ENCODE data around the gene TRIM66.
"Not testable (repeated sequence)": the region's sequence is repeated elsewhere in the genome, so short reads cannot be mapped to it uniquely, and the experiment has no call there.

Gene TRIM66

DNA sequence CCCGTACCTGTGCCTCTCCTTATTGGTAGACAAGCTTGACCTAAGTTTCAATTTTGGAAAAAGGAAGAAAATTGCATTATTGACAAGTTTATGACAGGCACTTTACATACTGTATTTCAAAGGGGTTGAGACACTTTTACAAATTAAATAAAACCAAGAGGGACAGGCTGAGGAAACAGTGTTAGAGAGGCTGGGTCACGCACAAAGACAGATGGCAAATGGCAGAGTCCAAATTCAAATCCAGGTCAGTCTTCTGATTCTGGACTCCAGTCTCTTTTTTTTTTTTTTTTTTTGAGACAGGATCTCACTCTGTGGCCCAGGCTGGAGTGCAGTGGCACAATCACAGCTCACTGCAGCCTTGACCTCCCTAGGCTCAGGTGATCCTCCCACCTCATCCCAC lies 10.1 kb downstream of the TRIM66 start:
- DNase-seq (ENCODE audit: extremely low read depth, low read depth), result no peak
- TF ChIP-seq, protein P1, sequence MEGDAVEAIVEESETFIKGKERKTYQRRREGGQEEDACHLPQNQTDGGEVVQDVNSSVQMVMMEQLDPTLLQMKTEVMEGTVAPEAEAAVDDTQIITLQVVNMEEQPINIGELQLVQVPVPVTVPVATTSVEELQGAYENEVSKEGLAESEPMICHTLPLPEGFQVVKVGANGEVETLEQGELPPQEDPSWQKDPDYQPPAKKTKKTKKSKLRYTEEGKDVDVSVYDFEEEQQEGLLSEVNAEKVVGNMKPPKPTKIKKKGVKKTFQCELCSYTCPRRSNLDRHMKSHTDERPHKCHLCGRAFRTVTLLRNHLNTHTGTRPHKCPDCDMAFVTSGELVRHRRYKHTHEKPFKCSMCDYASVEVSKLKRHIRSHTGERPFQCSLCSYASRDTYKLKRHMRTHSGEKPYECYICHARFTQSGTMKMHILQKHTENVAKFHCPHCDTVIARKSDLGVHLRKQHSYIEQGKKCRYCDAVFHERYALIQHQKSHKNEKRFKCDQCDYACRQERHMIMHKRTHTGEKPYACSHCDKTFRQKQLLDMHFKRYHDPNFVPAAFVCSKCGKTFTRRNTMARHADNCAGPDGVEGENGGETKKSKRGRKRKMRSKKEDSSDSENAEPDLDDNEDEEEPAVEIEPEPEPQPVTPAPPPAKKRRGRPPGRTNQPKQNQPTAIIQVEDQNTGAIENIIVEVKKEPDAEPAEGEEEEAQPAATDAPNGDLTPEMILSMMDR (IDR thresholded peaks at IDR 0.05; ENCODE audit: low read depth, low read length), result no peak

DNA sequence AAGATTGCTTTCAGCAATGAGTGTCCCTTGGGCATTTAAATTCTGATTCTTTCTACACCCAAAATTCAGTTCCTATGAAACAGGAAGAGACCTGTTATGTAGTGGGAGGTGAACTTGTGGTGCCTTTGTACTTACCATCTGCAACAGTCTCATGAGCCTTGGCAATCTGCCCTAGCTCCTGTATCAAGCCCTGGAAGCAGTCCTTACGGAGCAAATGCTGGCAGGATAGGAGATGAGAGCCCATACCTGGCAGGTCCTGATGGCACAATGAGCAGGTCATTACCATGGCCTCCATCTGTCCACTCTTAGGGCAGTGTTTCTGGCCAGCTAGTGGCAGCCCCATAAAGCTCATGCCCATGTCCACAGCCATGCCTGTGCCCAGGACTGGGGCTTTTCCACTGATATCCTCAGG lies 10.8 kb downstream of the TRIM66 start:
- TF ChIP-seq, protein P1 (IDR thresholded peaks at IDR 0.05; ENCODE audit: low read depth, low read length), result no peak
- DNase-seq (ENCODE audit: extremely low read depth, low read depth), result no peak

DNA sequence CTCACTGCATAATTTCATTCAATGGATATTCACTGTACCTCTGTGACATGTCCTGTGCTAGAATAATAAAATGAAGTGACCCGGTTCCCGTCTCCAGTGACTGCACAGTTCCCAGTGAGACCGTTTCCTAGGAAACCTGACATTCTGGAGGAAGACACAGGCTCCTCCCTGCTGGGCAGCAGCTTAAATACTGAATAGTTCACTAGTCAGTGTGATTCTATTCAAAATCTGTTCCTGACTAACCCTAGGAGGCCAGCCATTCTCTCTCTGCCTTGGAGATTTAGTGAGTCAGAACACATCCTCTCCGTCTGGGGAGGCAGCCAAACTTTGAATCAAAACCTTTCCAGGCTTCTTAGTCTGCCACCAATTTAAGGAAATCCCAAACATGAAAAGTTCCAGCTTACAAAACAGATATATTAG lies 11.3 kb downstream of the TRIM66 start:
- TF ChIP-seq, protein P1 (IDR thresholded peaks at IDR 0.05; ENCODE audit: low read depth, low read length), result no peak
- DNase-seq (ENCODE audit: extremely low read depth, low read depth), result peak; percentile 90

DNA sequence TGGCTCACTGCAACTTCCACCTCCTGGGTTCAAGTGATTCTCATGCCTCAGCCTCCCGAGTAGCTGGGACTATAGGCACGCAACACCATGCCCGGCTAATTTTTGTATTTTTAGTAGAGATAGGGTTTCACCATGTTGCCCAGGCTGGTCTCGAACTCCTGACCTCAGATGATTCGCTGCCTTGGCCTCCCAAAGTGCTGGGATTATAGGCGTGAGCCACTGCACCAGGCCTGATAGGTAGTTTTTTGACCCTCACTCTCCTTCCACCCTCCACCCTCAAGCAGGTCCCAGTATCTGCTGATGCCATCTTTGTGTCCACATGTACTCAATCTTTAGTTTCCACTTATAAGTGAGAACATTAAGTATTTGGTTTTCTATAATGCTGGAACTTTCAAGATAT lies 12.4 kb downstream of the TRIM66 start:
- DNase-seq (ENCODE audit: extremely low read depth, low read depth), result not testable (repeated sequence)

DNA sequence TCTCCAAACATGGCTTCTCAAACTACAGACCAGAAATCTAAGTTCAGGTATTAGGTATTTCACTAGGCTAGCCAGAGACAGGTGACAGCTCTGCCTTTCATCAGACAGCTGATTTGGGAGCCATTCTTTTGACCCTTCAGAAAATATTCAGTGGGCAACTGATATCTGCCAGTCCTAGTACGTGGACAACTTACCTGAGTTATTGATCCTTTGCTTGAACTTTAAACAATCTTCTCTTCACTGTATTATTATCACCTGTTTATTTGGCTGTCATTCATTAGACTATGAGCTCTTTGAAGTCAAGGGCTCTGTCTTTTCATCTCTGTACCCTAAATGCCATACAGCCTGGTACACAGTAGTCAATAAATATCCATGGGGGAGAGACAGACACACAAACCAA lies 17.2 kb downstream of the TRIM66 start:
- DNase-seq (ENCODE audit: extremely low read depth, low read depth), result no peak
- TF ChIP-seq, protein P1 (IDR thresholded peaks at IDR 0.05; ENCODE audit: low read depth, low read length), result no peak

DNA sequence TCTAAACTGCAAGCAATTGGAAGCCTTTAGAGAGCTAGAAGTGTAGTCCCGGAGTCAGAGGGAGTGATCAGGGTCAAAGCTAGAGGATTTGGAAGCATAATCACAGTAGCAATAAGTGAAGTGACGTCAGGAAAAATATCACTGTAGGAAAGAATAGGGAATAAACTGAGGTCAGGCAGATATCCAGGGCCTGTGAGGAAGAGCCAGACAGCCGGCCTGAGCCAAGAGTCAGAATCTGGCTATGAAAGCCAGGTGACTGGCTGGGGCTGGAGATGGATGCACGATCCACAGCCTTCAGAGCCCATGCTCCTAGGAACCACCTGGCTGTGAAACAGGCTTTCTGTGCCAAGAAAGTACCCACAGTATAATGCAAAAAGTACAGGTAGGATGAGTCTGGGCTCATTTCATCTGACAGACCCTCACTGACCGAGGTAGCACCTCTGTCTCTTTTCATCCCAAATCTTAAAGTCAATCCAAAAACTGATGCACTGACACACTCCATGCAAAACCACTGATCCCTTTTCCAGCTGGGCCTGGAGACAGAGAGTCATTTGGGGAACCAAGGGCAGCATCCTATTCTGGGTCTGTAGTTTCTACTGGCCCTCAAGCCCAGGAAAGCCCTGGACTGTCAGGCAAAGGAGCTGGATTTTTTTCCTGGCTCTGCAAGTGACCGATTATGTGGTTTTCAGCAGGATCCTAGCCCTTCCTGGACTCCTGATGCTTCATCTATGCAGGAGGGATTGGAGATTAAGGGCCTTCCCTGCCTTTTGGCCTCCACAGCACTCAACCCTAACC lies 21.3 kb downstream of the TRIM66 start:
- DNase-seq (ENCODE audit: extremely low read depth, low read depth), result no peak
- TF ChIP-seq, protein P1 (IDR thresholded peaks at IDR 0.05; ENCODE audit: low read depth, low read length), result no peak

DNA sequence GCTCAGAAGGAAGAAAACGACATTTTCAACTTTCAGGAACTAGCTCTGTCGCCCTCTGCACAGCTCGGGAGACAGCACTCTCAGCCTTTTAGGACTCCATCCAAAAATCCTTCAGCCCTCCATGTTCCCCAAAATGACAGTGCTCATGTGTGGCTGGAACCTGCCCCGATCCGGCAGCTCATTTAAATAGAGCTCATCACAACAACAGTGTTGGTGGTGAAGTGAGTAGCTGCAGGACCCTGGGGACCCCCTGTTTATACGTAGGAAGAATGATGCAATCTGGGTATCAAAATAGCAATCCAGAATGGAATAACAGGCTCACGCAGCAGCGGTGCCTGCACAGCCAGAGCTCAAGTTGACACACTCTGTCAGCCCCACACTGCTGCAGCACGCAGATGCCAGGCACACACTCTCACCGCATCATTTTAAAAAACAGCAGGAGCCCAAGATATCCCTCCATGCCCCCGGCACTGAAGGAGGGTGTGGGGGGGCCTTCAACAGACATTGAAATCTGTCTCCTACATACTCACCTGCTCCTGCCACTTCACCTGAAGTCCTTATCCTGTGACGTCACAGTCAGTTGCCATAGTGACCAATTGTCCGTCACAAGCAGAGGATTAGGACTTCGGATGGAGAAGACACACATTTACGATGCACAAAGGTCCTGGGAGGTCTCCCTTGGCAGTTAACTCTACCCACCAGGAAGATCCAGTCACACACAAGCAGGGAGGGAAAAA lies 24.0 kb downstream of the TRIM66 start:
- TF ChIP-seq, protein P1 (IDR thresholded peaks at IDR 0.05; ENCODE audit: low read depth, low read length), result no peak; the same call in 1 of the 2 replicates
- DNase-seq (ENCODE audit: extremely low read depth, low read depth), result no peak

Measured in AG09319 (cell line).